Stimulated activated CD4-positive, alpha-beta T cell treated with anti-CD3 and anti-CD28 coated beads, Interleukin-2, amount 100 ng/mL, for 24 hours (primary cell): ENCODE results near the gene GALM.
"Not testable (repeated sequence)": the region's sequence is repeated elsewhere in the genome, so short reads cannot be mapped to it uniquely, and the experiment has no call there.

ENCODE experiments used
- DNase-seq, 2 donors: peaks; one replicate each; pipeline ENCODE4 v3.0.0-alpha.2; 2020

GALM gene

DNA sequence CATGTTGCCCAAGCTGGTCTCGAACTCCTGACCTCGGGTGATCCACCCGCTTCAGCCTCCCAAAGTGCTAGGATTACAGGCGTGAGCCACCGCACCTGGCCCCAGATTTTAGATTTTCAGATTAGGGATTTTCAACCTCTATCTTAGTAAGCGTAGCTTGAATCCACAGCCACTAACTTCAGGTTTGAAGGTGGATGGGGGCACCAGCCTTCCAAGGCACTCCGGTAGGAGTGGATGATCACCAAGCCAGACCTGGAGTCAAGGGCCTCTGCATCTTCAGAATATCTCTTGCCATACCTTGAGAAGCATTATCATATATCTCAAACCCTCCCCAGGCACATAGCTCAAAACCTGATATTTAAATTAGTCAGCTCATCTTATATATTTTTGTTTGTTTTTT lies 17.9 kb downstream of the GALM start:
- DNase-seq = no peak

DNA sequence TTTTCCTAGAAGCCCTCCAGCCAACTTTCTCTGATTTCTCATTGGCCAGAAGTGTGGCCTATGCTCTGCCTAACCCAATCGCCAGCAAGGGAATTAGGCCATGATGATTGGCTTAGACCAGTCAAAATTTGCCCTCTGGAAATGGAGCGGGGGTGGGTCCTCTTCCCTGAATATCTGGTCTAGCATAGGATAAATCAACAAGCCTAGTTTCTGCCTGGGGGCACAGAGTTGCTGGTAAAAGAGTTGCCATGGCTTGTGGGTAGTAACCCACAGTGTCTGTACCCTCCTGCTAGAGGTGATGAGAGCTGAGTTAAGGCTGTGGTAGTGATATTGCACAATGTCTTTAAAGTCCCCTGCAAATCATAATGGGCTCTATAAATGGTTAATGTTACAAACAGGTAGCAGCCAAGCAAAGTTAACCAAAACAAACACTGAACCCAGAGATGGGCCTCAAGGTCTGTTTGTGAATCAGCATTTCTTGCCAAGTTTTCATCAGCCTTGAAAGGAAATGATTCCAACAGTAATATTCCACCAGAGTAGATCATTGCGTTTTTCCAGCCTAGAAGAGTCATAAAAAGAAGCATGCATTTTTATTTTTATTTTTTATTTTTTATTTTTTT lies 19.3 kb downstream of the GALM start:
- DNase-seq = no peak

DNA sequence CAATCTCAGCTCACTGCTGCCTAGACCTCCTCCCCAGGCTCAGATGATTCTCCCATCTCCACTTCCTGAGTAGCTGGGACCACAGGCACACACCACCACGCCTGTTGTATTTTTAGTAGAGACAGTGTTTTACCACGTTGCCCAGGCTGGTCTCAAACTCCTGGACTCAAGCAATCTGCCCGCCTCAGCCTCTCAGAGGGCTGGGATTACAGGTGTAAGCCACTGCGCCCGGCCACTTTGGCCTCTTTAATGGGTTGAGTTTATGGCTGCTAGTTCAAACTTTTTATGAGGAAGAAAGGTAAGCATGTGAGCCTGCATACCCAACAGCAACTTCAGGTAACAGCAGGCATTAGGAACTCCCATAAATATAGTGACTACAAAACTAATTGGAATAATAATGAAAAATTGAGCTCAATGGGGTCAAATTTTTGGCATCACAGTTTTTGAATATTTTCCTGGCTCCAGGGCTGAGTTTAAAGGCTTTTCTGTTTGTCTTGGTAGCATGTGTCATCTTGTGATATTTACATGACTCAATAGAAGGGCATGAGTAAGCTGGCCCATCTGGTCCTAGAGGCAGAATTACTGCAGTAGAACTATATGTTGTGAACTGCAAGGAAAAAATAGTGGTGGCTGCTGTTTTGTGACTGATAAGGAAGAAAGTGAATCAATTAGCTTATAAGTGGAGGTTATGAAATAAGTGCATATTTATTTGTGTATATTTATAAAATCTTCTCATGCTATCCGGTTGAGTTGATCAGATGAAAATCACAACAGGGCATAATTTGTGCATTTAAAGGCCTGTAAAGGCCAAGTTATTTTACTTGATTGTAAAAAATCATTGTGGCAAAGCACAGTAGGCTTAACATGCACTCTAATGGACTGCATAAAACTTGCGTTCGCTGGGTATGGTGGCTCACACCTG lies 24.8 kb downstream of the GALM start:
- DNase-seq = no peak

DNA sequence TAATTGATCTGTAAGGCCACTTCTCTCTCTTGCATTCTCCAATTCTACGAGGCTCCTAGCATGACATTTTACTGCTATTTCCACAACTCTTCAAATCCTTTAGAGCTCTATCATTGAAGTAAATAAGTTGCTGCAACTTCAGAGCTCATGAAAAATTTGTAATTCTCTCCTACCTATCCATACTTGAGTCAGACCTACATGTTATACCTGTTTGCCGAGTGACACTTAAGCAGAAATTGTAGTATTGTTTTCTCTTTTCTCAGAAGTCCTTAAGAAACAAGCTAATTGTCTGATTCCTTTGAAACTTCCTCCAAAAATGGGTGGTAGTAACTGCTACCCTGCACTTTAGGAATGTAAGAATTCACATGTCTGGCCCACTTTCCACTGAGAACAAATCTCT lies 26.1 kb downstream of the GALM start:
- DNase-seq = no peak

DNA sequence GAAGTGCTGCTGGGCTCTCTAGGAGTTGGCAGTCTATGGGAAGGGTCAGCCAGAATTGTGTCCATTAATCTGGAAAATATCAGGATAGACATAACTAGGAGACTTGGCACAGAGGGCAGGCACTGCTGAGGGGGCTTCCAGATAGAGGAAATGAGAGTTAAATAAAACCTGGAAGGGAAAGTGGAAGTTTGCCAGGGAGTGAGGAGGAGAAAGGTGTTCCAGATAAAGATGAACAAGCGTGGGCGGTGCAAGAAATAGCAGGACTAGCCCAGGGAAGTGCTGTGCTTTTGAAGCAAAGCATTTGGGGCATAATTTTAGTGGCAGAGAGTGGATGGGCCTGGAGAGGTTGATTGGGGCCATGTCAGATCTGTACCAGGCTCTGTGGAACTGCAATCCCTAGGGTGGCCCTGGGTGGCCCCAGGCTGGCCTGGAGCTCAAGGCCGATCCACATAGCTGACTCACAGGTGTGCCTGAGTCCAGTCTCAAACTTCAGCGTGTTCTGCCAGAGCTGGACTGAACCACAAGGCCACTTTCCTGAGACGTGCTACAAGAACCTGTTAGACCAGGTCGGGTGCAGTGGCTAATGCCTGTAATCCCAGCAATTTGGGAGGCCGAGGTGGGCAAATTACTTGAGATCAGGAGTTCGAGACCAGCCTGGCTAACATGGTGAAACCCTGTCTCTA lies 26.9 kb downstream of the GALM start:
- DNase-seq = no peak

DNA sequence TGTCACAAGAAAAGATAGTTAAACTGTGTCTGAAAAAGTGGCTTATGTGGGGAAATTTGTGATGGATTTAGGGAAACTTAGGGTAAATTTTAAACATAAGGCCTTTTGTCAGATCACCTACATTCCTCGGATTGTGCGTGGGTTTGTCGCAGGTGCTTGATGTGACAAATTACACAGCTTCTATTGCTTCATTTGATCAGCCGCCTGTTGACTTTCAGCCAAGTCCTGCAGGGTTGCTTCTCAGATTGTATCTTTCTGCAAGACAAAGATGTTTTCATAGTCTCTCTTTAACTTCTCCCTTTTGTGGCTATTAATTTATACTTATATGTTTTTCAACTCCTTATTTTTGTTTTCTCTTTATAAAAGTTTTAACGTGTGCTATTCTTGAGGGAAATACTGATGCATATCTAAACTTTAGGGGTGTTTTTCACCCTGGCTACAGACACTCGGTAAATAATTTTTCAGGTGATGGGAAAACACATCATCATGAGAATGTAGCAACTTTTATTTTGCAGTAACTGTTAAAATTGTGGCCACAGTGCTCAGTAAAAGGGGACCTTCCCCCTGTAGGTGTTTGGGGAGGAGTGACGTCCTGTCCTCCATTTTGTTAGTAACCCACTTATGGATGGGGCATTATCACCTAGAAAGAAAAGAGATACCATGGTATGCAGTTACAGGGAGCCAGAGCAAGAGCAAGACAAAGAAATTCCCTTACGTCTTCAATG lies 31.4 kb downstream of the GALM start:
- DNase-seq = no peak

DNA sequence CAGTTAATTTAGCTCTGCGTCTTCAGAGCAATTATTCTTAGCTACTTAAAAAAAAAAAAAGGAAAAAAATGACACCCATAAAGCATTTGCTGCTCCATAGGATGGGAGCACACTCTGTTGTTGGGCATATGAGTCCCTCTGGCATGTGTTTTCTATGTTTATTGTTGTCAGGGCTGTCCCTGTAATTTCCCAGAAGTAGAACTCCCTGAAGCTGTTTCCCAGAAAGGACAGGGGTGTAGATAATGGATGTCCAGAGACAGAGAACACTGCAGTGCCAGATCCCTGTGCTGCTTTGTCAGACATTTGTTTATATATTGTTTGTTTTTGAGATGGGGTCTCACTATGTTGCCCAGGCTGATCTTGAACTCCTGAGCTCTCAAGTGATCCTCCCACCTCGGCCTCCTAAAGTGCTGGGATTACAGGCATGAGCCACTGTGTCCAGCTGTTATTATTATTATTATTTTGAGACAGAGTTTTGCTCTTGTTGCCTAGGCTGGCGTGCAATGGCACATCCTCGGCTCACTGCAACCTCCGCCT lies 32.6 kb downstream of the GALM start:
- DNase-seq = no peak

DNA sequence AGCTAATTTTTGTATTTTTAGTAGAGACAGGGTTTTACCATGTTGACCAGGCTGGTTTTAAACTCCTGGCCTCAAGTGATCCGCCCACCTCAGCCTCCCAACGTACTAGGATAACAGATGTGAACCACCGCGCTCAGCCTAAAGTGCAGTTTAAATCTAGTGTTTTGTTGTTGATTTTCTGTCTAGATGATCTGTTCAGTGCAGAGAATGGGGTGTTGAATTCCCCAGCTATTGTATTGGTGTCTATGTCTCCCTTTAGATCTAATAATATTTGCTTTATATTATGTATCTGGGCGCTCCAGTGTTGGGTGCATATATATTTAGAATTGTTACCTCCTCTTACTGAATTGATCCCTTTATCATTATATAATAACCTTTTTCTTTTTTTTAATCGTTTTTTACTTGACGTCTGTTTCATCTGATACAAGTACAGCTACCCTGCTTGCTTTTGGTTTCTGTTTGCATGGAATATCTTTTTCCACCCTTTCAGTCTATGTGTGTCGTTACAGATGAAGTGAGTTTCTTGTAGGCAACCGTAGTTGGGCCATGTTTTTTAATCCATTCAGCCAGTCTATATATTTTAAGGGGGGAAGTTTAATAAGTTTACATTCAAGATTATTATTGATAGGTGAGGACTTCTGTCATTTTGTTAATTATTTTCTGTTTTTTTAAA lies 34.3 kb downstream of the GALM start:
- no peak for DNase-seq

DNA sequence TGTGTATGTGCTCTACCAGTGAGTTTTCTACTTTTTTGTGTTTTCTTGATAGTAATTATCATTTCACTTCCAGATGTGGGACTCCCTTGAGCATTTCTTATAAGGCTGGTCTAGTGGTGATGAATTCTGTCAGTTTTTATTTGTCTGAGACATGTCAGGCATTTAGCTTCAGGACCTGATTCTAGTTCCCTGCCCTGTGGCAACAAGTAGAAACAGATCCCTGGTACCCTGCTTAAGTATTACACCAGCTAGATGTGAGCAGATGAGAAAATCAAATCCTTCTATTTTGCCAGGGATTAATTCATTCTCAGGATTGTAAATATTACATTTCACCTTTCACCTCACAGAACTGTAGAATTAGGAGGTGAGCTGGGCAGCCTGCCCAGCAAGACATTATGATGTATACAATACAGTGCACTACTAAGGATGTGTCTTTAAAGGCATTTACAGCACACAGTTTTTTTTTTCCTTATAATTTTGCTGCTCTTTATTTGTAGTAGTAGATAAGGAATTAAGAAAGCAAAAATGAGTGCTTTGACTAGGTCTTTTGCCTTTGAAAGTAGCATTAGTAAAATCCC lies 35.1 kb downstream of the GALM start:
- no peak for DNase-seq

DNA sequence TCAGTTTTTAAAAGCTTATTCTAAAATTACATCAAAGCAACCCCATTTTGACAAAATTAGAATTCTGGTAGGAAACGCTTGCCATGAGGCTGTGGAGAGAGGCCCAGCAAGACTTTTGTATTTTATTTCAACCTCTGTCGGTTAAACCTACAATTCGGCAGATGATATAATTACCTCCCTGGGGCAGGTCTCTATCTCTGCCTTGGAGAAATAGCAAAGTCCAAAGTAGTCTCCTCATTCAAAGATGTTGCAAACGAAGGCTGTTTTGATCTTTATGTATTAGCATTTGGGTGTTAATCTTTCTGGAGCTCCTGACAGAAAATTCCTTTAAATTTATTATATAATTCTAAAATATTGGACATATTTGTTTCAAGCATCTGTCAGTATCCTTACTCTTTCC lies 35.6 kb downstream of the GALM start:
- no peak for DNase-seq

DNA sequence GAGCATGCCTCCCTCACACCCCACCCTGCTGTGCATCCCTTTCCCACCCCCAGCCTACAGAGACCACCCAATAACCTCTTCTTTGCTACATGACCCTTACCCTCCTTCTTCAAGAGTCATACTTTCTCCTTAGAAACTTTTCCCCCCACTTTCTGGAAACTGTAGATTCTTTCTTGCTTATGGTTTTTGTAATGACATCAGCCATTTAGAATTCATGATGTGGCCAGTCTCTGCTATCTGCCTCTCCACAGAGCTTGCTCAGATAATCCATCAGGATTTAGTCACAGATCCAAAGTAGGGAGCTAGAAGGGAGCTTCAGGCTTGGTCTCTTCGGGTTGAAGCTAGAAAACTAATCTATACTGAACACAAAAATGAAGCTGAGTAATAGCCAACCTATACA lies 36.5 kb downstream of the GALM start:
- DNase-seq = no peak

DNA sequence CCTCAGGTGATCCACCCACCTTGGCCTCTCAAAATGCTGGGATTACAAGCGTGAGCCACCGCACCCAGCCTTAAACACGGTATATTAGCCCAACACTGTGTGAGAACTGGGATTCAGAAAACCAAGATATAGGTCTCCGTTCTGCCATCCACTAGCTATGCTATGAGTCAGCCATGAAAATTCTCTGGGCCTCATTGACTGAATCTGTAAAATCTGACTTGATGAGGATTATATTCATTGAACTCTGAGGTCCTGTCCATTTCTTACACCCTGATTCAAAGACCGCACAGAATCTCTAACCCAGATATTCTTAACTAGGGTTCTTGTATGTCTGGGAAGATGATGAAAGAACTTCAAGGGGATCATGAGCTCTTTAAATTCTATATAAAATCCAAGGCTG lies 37.4 kb downstream of the GALM start:
- not testable (repeated sequence) for DNase-seq

DNA sequence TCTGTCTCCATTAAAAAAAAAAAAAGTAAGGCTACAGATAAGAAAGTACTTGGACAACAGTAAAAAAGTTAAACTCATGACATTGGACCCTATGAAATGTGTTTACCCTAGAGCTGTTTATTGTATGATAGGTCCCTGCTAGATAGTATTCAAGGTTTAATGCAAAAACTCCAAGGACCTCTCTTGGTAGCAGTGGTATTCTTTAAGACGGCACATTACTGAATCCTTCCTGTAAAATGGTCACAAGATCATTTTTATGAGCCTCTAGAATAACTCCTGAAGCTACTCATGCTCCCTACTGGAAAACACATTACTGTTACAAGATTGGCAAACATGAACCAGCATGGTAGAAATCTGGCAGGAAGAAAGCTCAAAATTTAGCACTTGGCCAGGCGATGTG lies 38.8 kb downstream of the GALM start:
- no peak for DNase-seq

DNA sequence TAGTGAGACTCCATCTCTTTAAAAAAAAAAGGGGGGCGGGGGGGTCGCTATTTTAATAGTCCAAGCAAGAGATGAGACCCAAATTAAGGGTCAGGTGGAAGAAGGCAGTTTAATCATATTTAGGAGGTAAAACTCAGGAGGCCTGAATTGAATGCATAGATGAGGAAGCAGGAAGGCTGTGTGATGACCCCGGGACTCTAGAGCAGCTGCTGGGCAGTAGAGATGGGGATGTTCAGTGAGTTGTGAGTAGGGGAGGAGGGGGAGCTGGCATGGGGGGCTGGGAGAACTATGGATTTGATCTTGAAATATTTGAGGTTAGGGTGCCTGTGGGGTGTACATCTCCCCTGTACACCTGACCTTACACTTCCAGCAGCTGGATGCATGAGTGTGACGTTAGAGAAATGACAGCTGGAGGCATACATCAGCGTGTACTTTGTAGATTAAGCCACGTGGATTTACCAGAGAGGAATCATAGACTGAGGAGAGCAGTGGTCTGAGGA lies 41.0 kb downstream of the GALM start:
- no peak for DNase-seq

DNA sequence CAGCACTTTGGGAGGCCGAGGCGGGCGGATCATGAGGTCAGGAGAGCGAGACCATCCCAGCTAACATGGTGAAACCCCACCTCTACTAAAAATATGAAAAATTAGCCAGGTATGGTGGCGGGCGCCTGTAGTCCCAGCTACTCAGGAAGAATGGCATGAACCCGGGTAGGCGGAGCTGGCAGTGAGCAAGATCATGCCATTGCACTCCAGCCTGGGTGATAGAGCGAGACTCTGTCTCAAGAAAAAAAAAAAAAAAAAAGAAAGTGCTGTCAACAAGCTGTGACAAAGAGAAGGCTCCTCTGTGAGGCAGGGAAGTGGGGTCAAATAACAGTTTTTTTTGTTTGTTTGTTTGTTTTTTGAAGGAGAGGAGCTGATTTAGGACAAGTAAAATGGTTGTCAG lies 42.6 kb downstream of the GALM start:
- DNase-seq = not testable (repeated sequence)

DNA sequence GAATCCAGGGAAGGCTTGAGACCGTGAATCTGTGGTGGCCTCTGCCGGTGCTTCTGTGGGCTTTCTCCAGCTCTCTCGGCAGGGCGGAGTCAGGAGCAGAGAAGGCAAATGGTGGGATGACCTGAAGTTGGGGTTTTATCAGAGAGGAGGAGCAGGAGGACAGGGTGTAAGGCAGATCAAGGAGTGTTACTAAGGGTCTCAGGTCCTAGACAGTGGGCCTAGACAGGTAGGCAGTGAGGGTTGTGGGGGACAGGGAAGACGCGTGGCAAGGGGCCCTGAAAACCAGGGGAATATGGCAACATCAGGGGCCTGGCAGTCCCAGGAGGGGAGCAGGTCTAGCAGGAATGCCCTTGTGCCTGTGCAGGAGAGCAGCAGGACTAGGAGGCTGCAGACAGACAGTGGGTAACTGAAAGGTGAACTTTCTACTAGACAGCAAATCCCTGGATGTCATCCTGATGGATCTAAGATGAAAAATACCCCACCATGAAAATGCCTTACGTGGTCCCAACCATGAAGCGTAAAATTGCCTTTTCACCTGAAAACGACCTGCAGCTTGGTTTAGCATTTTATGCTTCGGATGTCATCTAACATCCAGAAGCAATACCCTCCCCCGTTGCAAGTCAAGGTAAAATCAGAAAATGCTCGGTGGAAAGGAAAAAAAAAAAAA lies 43.1 kb downstream of the GALM start:
- DNase-seq = no peak

DNA sequence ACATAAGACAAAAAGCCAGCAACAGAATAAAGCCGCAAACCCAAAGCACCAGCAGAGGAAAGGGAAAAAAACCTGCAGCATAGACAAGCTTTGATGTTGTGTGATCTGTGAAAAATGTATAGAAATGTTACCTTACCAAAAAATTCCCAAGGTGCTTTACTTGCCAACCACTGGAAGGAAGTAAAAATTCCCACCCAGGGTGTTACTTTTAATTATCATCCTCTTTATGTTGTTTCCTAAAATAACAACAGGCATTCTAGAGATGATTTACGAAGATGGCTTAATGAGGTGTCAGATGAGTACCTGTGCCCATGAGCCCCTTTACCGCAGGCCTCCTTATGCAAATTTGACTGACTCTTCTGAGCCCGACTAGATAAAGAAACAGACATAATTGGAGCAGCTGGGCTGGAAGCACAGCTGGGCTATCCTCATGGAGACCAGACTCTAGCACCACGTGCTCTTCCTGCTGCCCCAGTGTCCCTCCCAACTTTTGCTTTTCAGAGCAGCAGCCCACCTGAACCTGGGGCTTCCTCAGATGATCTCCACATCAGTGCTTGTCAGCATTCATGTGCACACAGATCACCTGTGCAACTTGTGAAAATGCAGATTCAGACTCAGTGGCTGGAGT lies 43.8 kb downstream of the GALM start:
- peak; percentile 39 to 50 for DNase-seq

DNA sequence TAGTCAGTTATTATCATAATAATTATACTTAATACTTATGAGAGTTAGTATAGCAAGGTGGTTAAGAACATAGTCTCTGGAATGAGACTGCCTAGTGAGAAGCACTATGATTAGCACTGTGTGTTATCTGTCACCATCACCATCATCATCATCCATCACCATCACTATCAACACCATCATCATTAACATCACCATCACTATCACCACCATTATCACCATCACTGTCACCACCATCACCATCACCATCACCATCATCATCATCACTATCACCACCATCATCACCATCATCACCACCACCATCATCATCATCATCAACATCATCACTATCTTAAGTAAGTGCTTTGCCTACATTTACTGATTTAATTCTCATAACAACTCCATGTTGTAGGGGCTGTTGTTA lies 45.6 kb downstream of the GALM start:
- no peak for DNase-seq

DNA sequence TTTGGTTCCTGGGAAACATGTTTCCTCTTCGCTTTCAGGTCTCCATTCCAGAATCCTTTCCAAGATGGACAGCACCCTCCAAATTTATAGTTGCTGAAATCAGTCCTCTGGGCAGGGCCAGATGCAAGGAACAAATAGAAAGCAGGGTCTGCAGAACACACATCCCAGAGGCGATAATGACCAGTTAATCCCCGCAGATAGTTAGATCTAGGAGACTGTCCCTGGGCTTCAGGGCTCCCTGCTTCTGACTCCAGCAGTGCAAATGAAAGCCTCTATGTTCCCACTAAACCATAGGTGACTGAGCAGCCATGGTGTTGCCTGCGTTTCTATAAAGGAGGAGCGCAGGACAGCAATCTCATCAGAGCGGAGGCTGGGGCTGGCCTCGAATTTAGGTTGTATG lies 46.5 kb downstream of the GALM start:
- DNase-seq = no peak

DNA sequence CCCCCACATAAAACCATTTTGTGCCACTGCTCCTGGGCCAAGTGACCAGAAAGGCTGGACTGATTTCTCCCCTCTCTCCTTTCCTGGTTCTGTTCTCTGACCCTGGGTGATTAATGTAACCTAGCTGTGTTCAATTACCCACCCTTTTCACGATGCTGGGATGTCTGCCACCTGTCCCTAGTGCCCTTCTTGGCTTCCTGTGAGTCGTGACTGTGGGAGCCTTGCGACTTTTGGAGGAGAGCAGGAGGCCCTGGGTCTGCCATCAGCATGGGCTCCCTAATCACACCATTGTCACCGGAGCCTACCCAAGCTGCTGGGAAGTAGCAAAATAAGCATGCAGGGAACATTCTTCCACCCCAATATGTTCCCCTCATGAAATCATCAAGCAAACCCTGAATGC lies 47.0 kb downstream of the GALM start:
- no peak for DNase-seq

DNA sequence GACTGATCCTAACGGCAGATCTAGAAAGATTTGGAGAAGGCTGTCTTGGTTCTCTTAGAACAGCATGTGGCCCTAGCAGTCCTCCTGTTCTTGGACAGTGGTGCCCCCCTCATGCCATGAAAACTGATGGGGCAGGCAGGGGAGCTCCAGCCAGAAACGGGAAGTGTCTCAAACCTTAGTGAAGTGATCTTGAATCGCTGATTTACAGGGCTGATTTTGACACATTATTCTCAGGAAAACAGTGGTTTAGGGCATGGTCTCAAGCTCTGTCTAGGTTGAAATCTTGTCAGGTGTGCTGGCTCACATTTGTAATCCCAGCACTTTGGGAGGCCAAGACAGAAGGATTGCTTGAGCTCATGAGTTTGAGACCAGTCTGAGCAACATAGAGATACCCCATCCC lies 47.4 kb downstream of the GALM start:
- no peak for DNase-seq
